Measurements from ENCODE around the gene SPDYE18.
"Not testable (repeated sequence)": the region's sequence is repeated elsewhere in the genome, so short reads cannot be mapped to it uniquely, and the experiment has no call there.

SPDYE18 gene, protein sequence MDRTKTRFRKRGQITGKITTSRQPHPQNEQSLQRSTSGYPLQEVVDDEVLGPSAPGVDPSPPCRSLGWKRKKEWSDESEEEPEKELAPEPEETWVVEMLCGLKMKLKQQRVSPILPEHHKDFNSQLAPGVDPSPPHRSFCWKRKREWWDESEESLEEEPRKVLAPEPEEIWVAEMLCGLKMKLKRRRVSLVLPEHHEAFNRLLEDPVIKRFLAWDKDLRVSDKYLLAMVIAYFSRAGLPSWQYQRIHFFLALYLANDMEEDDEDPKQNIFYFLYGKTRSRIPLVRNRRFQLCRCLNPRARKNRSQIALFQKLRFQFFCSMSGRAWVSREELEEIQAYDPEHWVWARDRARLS

DNA sequence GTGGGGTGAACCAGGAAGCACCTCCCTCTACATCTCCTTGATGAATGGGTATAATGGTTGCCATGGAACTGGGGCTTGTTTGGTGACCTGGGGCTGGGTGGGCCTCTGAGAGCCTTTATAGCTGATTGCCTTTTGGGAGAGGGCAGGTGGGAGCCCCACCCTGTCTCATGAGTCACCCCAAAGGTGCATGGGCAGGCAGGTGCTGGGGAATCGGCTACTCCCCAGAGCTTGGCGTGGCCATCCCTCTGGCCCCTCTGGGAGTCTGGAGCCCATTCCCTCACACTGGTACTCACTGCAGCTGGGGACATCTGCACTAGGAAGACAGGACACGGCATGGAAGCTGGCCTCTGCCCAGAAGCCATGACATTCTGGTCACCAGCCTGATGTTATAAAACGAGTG, at the start of gene SPDYE18:
SPDYE18 (minus strand) TSS at position 2 of the 400 bp plus-strand sequence. CDS start 2,046 bp downstream, outside the sequence.
- DNase-seq = not testable (repeated sequence)

DNA sequence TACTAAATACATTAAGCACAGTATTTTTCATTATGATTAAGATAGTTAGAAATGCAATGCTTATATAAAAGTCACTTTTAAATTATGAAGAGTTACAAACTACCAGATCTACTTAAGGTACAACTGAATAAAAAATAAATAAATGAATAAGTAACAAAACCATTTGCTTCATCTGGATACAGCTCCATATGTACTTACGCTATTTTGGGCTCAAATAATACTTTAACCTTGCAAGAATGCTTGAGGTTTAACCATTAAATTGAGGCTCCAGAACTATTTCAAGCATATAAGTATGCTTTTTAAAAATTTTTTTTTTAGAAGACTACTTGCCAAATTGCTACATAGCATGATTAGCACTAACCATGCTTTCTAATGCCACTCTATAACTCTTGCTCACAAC, 46.0 kb upstream of the SPDYE18 start:
- DNase-seq = not testable (repeated sequence)

- not testable (repeated sequence) for DNase-seq
Measured at GRCh38 chr7:77107659-77108058, 45.3 kb upstream of the SPDYE18 start.

GRCh38 chr7:77105904-77106303, 43.5 kb upstream of the SPDYE18 start:
- not testable (repeated sequence) for DNase-seq

DNA sequence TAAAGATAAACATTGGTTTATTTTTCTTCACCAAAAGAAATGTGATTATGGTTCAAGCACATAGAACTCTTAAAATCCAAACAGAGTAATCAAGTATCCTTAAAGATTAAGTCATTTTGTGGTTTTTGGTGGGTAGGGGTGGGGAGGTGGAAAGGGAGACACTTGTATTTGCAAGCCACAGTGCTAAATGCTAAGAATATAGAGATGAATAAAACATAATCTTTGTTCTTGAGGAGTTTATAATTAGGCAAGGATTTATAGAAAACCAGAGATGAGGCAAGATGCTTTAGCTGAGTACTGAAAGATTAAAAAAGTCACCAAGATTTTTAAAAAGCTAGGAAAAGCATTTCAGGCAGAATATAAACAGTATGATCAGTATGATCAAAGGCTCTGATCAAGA, 40.3 kb upstream of the SPDYE18 start:
- DNase-seq = not testable (repeated sequence)

- DNase-seq = not testable (repeated sequence)
Measured at GRCh38 chr7:77101187-77101586, 38.8 kb upstream of the SPDYE18 start.

DNA sequence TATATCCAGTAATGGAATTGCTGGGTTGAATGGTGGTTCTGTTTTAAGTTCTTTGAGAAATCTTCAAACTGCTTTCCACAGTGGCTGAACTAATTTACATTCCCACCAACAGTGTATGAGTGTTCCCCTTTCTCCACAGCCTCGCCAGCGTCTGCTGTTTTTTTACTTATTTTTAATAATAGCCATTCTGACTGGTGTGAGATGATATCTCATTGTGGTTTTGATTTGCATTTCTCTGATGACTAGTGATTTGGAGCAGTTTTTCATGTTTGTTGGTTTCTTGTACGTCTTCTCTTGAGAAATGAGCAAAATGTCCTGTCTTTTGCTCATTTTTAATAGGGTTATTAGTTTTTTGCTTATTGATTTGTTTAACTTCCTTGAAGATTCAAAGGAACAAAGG, 38.1 kb upstream of the SPDYE18 start:
- DNase-seq = not testable (repeated sequence)

- DNase-seq = not testable (repeated sequence)
Measured at GRCh38 chr7:77092301-77092700, 29.9 kb upstream of the SPDYE18 start.

DNA sequence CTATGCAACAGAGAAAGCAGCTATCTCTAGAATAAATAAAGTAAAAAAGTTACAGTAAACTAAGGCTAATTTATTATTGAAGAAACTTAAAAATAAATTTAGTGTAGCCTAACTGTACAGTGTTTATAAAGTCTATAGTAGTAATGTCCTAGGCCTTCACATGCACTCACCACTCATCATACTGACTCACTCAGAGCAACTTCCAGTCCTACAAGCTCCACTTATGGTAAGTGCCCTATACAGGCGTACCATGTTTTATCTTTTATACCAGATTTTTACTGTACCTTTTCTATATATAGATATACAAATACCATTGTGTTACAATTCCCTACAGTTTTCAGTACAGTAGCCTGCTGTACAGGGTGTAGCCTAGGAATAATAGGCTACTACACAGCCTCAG, 19.8 kb upstream of the SPDYE18 start:
- DNase-seq = not testable (repeated sequence)

DNA sequence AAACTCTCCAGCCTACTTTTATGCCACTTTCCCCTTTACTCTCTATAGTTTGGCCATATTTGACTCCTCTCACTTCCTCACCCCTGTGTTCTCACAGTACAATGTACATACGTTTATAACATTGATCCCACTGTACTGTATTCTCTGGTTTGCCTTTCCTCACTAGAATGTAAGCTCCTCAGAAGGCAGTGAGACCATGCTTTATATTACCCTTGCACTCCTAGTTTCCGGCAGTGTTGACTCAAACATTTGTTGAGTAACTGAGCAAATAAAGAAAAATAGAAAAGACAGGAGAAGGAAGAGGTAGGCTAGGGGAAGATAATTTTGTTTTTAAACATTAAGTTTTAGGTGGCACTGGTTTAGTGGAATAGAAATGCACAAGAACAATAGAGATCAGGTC, 17.9 kb upstream of the SPDYE18 start:
- DNase-seq = not testable (repeated sequence)

DNA sequence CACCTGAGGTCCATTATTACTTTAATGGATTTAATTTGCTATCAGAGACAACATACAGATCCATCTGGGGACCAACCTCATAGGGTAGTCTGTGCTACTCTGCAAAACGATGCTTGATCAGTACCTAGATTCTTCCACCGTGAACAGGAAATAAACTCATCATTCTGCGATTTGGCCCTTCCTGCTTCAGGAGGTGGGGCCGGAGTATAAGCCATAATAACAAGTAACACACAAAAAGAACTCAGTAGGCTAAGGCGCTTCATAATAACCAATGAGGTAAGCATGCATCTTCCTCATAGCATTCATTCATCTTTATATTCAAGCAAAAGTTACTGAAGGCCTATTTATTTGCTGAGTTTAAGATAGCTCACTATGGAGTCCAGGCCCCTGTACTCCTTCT, 17.3 kb upstream of the SPDYE18 start:
- DNase-seq = not testable (repeated sequence)

DNA sequence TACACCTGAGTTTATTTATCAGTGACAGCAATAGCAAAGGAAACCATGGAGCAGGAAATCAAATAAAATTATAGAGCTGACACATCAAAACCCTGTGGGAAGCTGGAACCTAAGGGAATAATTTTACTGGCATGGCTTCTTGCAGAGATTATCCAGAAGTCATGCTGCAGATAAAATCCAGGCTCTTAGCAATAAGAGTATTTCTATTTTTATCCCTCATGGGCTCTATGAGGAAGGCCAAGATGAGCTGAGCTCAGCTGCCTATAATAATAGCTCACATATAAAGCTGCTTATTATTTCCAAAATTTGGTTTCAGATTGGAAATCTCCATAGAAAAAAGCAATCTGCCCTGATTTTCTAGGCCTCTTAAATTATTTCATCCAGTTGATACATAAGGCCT, 16.8 kb upstream of the SPDYE18 start:
- not testable (repeated sequence) for DNase-seq

DNA sequence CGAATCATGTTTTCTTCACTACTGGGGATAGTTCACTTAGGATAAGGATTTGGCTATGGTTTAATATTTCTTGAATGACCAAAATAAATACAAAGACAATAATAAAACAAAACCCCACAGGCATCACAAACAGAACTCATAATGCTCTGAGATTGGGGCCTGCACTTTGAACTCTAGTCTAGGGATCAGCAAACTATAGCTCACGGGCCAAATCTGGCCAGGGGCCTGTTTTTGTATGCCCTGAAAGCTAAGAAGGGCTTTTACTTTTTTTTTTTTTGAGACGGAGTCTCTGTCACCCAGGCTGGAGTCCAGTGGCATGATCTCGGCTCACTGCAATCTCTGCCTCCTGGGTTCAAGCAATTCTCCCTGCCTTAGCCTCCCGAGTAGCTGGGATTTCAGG, 14.7 kb upstream of the SPDYE18 start:
- DNase-seq = not testable (repeated sequence)

GRCh38 chr7:77074786-77075396, 12.5 kb upstream of the SPDYE18 start:
- not testable (repeated sequence) for DNase-seq

DNA sequence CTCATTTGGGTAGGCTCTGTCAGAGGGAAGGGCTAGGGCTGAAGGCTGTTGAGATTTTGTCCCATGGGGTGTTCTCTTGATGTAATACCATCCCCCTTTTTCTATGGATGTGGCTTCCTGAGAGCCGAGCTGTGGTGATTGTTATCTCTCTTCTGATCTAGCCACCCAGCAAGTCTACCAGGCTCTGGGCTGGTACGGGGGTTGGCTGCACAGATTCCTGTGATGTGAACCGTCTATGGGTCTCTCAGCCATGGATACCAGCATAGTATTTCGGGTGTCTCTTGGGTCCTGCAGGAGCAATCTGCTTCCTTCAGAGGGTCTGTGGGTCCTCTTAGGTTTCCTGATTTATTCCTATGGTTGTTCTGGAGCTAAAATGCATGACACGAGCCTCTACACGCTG, 8.8 kb upstream of the SPDYE18 start:
- DNase-seq = not testable (repeated sequence)

DNA sequence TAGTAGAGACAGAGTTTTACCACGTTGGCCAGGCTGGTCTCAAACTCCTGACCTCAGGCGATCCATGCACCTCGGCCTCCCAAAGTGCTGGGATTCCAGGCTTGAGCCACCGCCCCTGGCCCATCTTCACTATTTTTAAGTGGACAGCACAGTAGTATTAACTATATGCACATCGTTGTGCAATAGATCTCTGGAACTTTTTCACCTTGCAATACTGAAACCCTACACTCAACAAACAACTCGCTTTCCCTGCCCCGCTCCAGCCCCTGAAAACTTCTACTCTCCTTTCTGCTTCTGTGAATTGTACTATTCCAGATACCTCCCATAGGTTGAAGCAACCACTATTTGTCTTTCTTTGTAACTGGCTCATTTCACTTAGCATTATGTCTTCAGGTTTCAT, 3.5 kb upstream of the SPDYE18 start:
- not testable (repeated sequence) for DNase-seq

- DNase-seq = not testable (repeated sequence)
Measured at GRCh38 chr7:77063732-77064131, 1.4 kb upstream of the SPDYE18 start.

GRCh38 chr7:77032261-77032660, 30.1 kb downstream of the SPDYE18 start, which contains the start of gene SPDYE17:
SPDYE17 (minus strand) TSS chr7:77032361; CDS start chr7:77030570, 1,791 bp downstream.
- not testable (repeated sequence) for DNase-seq

DNA sequence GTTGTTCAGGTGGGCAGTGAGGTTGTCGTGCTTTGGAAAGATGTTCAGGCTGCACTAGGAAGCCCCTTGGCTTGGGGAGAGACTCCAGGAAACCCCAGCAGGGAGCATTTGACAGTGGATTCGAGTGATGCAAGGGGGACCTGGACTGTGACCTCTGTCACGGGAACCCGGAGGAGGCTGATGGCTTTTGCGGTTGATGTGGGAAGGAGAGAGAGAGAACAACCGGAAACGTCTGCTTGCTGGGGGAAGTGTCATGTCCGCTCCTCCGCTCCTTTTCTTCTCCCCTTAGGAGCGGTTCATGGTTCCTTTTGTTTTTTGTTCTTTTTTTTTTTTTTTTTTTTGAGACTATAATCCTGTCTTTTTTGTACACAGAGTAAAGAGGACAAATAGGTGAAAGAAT, 36.0 kb downstream of the SPDYE18 start:
- not testable (repeated sequence) for DNase-seq

- not testable (repeated sequence) for DNase-seq
Measured at GRCh38 chr7:77010074-77010680, 52.2 kb downstream of the SPDYE18 start.

GRCh38 chr7:77008000-77008399, 54.4 kb downstream of the SPDYE18 start:
- DNase-seq = not testable (repeated sequence)

DNA sequence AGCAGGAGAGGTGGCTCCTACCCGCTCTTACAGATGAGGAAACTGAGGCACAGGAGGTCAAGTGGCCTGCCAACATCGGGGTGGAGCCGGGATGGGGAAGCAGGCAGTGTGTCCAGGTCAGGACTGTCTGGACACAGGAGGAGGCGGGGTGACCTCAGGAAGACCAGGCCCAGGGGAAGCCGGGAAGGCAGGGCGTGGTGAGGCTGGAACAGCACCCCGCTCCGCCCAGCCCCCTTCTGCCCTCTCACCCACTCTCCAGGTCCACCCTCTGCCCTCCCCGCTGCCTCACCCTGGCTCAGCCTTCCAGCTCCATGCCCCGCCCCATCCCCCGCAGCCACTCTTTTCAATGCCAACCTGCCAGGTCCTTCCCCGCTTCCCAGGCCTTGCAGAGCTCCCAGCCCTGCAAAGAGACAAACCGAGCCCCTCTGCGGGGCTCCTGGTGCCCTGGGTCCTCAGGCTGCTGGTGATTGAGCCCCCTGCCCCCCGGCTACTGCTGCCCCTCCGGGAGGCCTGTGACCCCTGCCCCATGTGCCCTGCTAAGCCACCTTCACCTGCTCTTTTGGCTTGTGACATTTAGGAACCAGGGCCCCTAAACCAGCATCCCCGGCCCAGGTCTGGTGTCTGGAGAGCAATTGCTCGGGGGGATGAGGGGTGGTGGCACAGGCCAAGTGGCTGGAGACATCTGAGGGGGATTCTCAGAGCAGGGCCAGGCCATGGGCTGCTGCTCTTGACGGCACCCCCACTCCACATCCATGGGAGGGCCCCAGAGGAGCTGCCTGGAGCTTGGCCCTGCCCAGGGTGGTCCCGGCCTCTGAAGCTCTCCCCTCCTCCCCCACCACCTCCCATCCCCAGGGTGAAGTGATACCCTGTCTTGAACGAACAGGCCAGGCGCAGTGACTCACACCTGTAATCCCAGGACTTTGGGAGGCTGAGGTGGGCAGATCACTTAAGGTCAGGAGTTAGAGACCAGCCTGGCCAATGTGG, 55.9 kb downstream of the SPDYE18 start:
- DNase-seq = not testable (repeated sequence)

Measured in NCI-H187 treated with DMSO at 0.1 percent for 48 hours (cell line).